ENCODE results near the gene ACR. TPM values are rescaled to one million over a fixed set of nuclear protein-coding genes. Genes with fewer than 3 reads are reported as not detected.

The ACR gene
- total RNA-seq, 1 donor from 2014 or later = 0.22 TPM

GRCh38 chr22:50734343-50734771, 3.6 kb upstream of the ACR start:
- TF ChIP-seq, protein P1, sequence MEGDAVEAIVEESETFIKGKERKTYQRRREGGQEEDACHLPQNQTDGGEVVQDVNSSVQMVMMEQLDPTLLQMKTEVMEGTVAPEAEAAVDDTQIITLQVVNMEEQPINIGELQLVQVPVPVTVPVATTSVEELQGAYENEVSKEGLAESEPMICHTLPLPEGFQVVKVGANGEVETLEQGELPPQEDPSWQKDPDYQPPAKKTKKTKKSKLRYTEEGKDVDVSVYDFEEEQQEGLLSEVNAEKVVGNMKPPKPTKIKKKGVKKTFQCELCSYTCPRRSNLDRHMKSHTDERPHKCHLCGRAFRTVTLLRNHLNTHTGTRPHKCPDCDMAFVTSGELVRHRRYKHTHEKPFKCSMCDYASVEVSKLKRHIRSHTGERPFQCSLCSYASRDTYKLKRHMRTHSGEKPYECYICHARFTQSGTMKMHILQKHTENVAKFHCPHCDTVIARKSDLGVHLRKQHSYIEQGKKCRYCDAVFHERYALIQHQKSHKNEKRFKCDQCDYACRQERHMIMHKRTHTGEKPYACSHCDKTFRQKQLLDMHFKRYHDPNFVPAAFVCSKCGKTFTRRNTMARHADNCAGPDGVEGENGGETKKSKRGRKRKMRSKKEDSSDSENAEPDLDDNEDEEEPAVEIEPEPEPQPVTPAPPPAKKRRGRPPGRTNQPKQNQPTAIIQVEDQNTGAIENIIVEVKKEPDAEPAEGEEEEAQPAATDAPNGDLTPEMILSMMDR (conservative IDR thresholded peaks at IDR 0.05) = no peak
- Mint-ChIP-seq H3K27me3 (peaks cover 20% of the 10 kb centered on the region), H3K4me3 (no peak overlapping the region), H3K4me1 (ENCODE audit: unreplicated experiment) (peaks cover 9% of the 10 kb centered on the region), H3K9me3 (no peaks in the 10 kb centered on the region), H3K27ac (no peak overlapping the region), H3K36me3 (no peaks in the 10 kb centered on the region)
- peak; percentile 63 for DNase-seq (ENCODE audit: extremely low spot score, unreplicated experiment)

GRCh38 chr22:50734986-50735738, 2.8 kb upstream of the ACR start:
- TF ChIP-seq, protein P1 (conservative IDR thresholded peaks at IDR 0.05) = no peak
- Mint-ChIP-seq H3K27me3 (peaks cover 20% of the 10 kb centered on the region), H3K4me3 (no peak overlapping the region), H3K36me3 (no peaks in the 10 kb centered on the region), H3K9me3 (no peaks in the 10 kb centered on the region), H3K27ac (no peak overlapping the region), H3K4me1 (ENCODE audit: unreplicated experiment) (peaks cover 9% of the 10 kb centered on the region)
- peak; percentile 51 for DNase-seq (ENCODE audit: extremely low spot score, unreplicated experiment)

- Mint-ChIP-seq H3K27me3 (peaks cover 23% of the 10 kb centered on the region), H3K36me3 (no peaks in the 10 kb centered on the region), H3K9me3 (no peaks in the 10 kb centered on the region), H3K27ac (no peak overlapping the region), H3K4me1 (ENCODE audit: unreplicated experiment) (peaks cover 9% of the 10 kb centered on the region), H3K4me3 (no peak overlapping the region)
- DNase-seq (ENCODE audit: extremely low spot score, unreplicated experiment) = peak; percentile 37
- TF ChIP-seq, protein P1 (conservative IDR thresholded peaks at IDR 0.05) = no peak
These were observed 2.3 kb upstream of the ACR start for GRCh38 chr22:50735739-50736030.

GRCh38 chr22:50738649-50739227, 734 bp downstream of the ACR start:
- Mint-ChIP-seq H3K9me3 (no peaks in the 10 kb centered on the region), H3K4me3 (no peak overlapping the region), H3K36me3 (no peaks in the 10 kb centered on the region), H3K4me1 (ENCODE audit: unreplicated experiment) (peaks cover 3% of the 10 kb centered on the region), H3K27ac (no peak overlapping the region), H3K27me3 (peaks cover 27% of the 10 kb centered on the region)
- TF ChIP-seq, protein P1 (conservative IDR thresholded peaks at IDR 0.05) = no peak
- DNase-seq (ENCODE audit: extremely low spot score, unreplicated experiment) = peak; percentile 45

- TF ChIP-seq, protein P1 (conservative IDR thresholded peaks at IDR 0.05) = no peak
- H3K9me3 Mint-ChIP-seq = no peaks in the 10 kb centered on the region
- H3K36me3 Mint-ChIP-seq = no peaks in the 10 kb centered on the region
- DNase-seq (ENCODE audit: extremely low spot score, unreplicated experiment) = peak; percentile 42
- H3K4me1 Mint-ChIP-seq (ENCODE audit: unreplicated experiment) = no peaks in the 10 kb centered on the region
- no peak overlapping the region for H3K27ac Mint-ChIP-seq
- no peak overlapping the region for H3K4me3 Mint-ChIP-seq
- peaks cover 27% of the 10 kb centered on the region for H3K27me3 Mint-ChIP-seq
These were observed 1.3 kb downstream of the ACR start for GRCh38 chr22:50739279-50739691.

Data from type B pancreatic cell (in vitro differentiated cells).